NCI-H345 treated with DMSO at 0.1 percent for 48 hours (cell line): ENCODE measurements around the gene ARL5C.
"Not testable (repeated sequence)": the region's sequence is repeated elsewhere in the genome, so short reads cannot be mapped to it uniquely, and the experiment has no call there.

Source experiments
- DNase-seq: peaks from one replicate; lab custom pipeline; 2025; ENCODE audit not compliant: unreplicated experiment; lab: John Stamatoyannopoulos, UW

ARL5C gene

GRCh38 chr17:39143552-39144093 is 22.3 kb downstream of the ARL5C start:
- DNase-seq: no peak

GRCh38 chr17:39141915-39142664 is 23.9 kb downstream of the ARL5C start:
- no peak for DNase-seq

DNA sequence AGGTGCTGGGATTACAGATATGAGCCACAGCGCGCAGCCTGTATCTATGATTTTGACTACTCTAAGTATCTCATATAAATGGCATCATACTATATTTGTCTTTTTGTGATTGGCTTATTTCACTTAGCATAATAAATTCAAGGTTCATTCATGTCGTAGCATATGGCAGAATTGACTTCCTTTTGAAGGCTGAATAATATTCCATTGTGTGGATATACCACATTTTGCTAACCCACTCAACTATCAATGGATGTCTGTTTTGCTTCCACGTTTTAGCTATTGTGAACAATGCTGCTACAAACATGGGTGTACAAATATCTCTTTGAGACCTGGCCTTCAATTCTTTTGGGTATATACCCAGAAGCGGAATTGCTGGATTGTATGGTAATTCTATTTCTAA is 24.7 kb downstream of the ARL5C start:
- DNase-seq: no peak

- no peak for DNase-seq
Observed at GRCh38 chr17:39139561-39139960, 26.4 kb downstream of the ARL5C start.

GRCh38 chr17:39139161-39139511 is 26.8 kb downstream of the ARL5C start:
- DNase-seq: no peak

DNA sequence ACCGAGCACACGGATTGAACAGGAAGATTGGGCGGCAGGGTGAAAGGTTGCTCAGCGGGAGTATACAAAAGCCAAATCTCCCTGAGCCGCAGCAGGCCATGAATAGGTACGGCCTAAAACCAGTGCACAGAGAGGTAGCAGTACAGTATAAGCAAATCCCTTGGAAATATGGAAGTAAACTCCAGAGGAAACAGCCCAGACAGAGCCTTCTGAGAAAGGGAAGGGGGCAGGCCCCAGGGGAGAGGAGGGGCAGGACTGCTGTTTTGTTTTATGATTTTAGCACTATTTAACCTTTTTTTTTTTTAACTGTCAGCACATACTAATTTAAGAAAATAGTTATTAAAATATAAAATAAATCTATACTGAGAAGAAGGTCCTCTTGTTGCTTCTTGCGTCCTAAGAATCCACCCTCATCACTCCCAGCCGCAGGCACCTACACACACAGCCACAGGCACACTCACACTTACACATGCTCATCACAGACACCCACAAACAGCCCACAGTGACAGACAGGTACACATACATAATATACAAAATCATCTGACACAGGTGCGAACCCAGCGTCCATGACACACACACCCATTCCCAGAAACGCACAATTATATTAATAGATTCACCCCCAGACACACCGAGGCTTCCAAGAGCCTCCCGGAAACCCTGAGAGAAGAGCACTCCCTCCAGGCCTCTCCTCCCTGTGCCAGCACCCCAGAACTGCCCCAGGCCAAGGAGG is 27.4 kb downstream of the ARL5C start:
- no peak for DNase-seq

DNA sequence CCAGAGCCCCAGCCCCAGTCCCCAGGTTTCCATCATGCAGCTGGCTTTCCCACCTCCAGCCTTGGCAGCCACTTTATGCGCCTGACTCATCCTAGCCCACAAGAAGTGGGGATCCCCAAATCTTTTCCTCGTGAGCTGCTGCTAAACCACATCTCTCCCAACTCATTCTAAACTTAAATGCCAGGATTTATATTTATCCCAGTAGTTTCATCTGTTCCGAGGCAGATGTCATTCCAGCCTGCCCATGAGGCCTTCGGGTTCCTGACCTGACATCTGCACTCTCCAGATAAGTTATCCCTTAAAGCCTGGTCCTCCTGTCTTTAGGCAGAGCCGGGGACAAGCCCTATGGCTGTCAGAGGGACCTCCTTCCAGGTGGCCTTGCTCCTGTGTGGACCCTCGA is 31.1 kb downstream of the ARL5C start:
- no peak for DNase-seq

DNA sequence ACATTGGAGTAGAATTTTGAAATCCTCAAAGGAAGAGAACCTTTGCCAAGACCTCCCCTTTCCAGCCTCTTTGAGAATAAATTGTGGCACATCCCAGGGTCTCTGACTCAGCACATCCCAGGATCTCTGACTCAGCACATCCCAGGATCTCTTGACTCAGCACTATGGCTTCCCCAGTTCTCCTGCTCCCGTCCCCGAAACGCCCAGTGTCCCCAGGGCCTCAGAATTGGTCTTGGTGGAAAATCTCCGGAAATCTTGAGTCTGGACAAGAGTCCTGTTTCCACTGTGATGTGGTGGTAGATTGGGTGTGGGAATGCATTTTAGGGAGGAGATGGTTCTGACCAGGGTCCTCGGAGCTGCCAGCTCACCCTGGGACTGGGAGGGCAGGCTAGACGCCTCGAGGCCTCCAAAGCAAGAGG is 33.8 kb downstream of the ARL5C start:
- no peak for DNase-seq

- no peak for DNase-seq
Observed at GRCh38 chr17:39131616-39132015, 34.3 kb downstream of the ARL5C start.

DNA sequence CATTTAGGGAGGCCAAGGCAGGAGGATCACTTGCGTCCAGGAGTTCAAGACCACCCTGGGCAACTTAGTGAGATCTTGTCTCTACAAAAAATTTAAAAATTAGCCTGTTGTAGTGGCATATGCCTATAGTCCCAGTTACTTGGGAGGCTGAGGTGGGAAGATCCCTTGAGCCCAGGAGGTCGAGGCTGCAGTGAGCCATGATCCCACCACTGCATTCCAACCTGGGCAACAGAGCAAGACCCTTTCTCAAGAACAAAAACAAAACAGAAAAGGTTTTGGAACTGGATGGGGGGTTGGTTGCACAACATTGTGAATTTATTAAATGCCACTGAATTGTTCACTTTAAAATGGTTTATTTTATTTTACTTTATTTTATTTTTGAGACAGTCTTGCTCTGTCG is 35.8 kb downstream of the ARL5C start:
- no peak for DNase-seq

GRCh38 chr17:39129544-39129943 is 36.4 kb downstream of the ARL5C start:
- not testable (repeated sequence) for DNase-seq

DNA sequence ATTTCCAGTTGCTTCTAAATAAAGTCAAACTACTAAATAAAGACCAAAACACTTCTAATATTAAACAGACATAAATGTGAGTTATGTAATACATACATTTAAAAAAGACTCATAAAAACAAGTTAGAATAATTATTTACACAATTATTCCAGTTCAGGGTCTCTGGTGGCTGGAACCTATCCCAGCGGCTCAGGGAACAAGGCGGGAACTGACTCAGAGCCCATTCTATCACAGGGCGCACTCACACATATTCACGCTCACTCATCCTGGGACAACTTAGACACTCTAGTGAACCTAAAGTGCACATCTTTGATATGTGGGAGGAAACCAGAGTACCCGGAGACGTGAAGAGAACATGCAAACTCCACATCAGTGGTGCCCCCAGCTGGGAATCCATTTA is 39.5 kb downstream of the ARL5C start:
- DNase-seq: no peak

DNA sequence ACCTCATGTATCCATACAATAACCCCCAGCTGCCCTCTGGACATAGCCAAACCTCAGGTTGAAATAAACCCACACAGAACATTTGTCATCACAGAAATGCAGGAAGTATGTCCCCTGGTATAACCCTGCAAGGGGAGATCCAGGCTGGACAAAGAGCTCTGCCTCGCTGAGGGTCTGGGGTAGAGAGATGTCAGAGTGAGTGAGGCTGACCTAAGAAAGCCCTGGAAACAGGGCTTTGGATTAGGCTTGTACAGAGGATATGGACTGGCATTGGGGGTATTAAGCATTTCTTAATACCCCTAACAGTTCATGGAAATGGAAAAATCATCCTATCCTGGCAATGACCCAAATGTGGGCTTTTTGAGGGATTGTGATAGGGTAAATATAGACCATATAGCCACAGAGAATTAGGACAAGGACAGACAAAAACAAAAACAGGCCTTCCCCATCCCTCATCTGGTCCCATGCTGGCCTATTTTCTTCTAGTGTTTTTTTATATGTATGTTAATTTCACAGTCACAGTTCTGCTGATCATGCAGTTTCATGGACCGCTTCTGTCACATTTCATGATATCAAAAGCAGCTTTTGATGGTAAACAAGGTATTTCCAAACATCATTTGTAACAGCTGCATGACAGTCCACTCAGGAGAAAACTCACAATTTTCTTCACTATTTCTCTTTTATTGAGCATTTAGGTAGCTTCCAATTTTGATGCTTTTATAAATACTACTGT is 40.7 kb downstream of the ARL5C start:
- no peak for DNase-seq

DNA sequence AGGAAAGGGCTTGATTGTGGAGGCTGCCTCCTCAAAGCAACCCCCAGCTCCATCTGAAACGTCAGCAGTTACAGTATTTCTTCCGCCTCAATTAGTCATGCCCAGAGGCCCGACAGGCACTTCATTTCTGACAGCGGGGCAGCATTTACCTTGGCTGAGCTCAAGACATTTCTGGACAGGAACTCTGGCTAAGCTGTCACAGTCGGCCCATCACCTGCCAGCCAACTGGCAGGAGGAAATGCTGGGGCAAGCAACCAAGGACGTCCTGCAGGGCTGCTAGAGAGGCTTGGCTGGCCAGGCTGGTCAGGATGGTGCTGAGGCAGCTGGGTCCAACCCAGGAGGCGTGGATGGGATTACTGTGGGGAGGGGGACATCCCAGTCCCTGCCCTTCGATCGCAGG is 42.3 kb downstream of the ARL5C start:
- DNase-seq: no peak

- DNase-seq: no peak
Observed at GRCh38 chr17:39122991-39123390, 43.0 kb downstream of the ARL5C start.

GRCh38 chr17:39121919-39122318 is 44.0 kb downstream of the ARL5C start:
- not testable (repeated sequence) for DNase-seq

GRCh38 chr17:39118674-39119419 is 47.1 kb downstream of the ARL5C start:
- DNase-seq: no peak

DNA sequence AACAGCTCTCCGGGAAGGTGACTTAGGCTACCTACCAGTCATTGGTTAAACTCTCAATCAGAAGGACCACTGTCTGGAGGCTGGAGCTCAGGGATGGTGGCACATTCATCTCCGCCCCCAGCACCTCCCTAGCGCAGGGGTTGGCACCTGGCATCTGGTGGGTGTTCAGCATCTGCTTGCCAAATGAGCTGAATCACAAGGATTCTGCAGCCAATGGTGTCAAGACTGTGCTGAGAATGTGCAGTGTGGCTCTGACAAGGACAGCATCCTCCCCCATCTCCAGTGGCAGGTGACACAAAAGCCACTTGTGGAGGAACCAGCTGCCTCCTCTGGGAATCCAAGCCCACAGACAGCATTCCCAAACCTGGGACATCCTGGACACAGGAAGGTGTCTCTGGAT is 49.7 kb downstream of the ARL5C start:
- no peak for DNase-seq

GRCh38 chr17:39115135-39115534 is 50.8 kb downstream of the ARL5C start:
- DNase-seq: no peak

DNA sequence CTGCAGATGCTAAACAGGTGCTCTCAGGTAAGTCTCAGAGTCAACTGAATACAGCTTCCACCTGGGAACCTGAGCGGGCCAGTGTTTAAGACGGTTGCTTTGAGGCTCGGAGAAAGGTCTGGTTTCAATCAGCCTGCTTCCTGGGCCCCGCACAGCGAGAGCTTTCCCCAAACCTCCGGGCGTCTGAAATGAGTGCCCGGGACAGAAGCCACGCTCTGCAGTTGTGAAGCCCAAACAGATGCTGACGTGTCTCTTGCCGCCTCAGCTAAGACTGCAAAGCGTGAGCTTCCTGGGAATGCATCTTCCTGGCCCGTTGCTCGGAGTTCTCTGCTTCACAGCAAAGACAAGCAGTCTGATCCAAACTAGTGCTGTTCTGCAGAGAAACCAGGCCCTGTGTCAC is 51.2 kb downstream of the ARL5C start:
- DNase-seq: no peak

DNA sequence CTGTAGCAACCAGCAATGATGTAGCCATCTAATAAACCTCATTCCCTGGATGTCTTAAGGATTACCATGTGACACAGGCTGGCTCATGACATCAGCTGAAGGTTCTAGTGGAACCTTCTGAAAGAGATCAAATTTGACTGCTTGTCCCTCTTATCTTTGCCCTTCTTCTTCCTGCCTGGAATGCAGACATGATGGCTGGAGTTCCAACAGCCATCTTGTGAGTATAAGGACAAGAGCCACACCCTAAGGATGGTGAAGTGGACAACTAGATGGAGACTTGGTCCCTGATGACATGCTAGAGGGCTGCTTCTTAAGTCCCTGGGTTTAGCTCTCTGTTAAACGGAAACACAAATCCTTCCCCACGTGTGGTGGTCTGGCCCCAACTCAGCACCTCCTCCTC is 52.1 kb downstream of the ARL5C start:
- no peak for DNase-seq
